ENCODE measurements around the gene WDSUB1.

WDSUB1 gene

DNA sequence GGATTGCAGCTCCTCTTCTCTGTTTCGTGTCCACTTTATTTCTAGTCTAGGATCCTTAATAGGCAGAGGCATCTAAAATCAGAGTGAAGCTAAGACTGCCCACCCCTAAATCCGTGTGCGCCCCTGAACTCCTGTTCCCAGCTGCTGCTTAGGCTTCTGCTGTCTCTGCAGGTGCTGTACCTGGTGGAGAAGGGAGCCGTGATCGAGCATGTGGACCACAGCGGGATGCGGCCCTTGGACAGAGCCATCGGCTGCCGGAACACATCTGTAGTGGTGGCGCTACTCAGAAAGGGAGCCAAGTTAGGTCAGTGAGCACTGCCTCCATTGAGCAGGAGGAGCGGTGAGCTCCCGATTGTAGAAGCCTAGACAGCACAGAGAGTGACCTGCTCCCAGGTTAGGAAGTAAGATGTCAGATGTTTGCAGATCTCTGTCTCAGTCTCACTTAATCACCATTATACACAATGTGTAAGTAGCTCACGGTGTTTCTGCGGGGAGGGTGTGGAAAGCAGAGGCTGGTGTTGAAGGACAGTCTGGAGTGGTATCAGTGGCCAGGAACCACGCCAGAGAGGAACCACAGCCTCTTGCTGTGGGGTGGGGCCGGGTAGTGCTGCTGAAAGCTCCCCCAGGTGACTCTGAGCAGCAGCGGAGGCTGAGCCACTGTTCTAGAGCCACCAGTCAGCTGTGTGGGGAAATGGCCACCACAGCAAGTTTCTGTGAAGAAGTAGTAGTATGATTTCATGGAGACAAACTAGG, 62.3 kb downstream of the WDSUB1 start:
- no peak for FAIRE-seq

DNA sequence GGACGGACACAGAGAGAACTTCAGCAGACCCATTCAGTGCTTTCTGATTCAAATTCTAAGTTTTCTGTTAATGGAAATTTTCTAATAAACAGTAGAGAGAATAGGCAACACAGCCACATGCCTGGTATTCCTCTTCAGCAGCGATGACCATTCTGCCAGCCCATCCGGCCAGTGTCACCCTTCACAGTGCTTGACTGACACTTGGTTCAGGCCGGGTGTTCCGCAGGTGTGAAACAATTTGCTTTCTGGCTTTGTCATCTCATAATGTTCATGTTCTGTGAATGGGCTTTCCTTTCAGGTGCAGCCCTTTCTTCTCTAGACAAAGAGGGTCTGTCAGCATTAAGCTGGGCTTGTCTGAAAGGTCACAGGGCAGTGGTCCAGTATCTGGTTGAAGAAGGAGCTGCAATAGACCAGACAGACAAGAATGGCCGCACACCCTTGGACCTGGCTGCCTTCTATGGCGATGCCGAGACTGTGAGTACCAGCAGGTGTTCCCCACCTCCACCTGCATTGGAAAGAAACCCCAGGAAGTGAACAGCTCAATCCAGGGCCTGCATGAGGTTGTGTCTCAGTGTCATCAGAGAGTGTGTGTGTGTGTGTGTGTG, 67.0 kb downstream of the WDSUB1 start:
- FAIRE-seq = no peak

DNA sequence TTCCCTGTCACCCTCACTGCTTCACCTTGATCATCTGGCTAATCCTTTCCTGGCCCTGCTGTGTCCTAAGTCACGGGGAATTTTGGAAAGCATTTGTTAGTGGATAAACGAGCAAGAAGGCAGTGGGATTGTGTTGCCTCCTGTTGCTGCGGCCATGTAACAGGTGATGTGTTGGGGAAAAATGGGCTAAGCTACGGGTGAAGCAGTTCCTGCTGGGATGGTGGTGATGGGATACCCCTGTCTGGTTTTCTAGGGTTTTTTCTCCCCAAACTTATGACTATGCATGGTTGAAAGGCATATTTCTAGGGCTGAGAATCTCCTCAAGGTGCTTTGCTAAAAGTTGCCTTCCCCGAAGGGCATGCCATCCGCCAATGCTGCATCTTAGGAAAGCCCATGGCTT, 68.1 kb downstream of the WDSUB1 start:
- FAIRE-seq = no peak

DNA sequence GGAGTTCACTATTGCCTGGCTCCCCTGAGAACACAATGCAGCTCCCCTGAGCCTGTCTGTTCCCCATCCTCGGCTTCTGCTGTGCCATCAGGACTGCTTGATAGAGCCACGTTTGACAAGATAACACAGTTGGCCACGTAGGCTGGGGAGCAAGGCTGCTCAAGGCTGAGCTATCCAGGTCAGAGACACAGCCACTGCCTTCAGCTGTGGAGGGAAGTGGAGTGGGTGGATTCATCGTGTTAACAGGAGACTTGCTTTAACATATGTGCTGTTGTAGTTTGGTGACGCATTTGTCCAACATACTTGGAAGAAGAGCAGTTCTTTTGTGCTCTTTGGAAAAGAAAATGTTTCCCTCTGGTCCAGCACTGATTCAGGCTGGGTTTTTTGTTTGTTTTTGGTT, 68.8 kb downstream of the WDSUB1 start:
- FAIRE-seq = no peak

DNA sequence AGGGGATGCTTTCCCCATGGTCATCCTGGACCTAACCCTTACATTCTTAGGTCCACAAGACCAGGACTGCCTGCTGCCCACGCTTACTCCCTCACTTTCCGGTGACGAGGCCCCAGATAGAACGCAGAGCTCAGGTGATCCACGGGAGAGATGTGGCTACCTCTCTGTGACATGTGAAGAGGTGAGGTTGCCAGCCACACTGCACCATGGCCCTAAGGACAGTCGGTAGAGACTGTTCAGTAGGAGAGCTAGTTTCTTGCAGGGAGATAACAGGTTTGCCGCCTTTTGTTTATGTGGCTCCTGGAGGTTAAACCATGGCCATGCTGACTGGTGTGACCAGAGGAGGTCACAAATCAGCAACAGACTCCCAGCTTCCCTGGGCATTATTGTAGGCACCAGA, 71.4 kb downstream of the WDSUB1 start:
- FAIRE-seq = no peak

DNA sequence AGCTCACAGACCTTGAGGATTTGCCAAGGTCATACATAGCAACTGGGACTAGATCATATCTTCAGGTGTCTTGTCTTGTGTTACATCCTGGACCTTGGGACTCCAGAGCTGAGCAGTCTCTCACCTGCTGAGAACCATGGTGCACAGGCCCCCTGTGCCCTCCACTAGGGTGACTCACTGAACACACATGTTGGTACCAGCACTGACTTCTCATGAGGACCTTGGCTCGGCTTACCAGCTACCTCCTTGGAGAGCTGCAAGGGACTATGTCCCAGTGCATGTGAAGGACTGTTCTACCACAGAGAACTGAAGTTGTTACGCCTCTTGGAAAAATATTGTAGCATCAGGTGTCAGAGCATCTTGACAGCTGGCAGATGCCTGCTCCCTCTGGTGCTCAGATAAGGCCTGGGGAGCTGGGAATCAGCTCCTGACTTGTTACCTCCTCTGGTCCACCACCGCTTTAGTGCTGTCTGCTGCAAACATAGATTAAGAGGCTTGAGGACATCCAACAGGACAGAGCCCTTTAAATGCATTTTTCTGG, 72.1 kb downstream of the WDSUB1 start:
- no peak for FAIRE-seq

DNA sequence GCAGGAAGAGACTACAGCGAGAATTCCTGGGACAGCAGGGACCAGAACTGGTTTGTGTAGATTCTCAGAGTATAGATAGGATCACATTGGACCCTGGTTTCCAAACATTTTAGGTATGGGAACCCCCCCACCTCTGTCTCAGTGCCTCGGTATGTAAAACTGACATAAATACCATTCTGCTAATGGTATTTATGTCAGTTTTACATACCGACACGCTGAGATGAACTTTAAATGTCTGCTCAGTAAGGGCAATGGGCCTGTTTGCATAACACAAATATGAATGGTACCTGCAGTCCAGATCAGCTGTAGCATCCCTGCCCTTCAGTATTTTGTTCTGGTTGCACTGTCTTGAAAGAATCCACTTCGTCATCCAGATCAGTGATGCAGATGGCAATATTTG, 73.2 kb downstream of the WDSUB1 start:
- FAIRE-seq = no peak

DNA sequence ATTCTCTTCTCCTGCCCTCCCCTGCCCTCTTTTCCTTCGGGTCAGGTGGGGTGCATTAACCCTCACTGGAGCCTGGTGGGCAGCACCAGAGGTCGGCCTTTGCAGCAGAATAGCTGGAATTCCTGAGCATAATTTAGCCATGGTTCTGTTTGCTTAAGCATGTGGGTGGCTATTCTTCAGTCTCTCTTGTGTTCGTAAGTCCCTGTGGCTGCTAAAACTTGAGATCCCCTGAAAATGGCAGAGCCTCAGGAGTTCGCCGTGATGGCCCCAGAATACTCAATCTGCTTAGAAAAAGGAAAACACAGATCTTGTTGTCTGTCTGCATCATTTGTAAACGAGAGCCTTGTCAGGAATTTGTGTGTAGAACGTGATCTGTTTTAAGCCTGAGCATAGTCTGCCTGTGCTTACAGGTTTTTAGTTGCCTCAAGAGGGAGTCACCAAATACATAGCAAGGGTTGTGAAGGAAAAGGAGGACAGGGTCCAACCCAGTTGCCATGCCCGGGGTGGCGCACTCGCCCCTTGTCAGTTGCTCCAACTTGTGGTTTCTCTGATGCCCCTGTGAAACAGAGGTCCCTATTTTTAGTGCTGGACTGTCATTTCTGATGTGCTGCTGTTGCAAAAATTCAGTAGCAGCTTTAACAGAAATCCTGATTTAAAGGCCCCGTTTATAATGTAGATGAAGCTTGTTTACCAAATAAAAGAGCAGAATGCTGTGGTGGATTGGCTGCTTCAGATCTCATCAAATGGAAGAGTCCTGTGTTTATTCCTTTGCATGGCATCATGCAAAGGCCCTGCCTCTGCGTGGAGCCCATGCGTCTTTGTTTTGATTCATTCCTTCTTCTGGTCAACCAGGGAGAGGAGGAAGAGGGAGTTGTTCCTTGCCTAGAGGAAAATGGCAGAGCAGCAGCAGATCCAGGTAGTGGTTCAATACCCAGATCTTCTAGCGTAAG, 74.8 kb downstream of the WDSUB1 start:
- FAIRE-seq = no peak

DNA sequence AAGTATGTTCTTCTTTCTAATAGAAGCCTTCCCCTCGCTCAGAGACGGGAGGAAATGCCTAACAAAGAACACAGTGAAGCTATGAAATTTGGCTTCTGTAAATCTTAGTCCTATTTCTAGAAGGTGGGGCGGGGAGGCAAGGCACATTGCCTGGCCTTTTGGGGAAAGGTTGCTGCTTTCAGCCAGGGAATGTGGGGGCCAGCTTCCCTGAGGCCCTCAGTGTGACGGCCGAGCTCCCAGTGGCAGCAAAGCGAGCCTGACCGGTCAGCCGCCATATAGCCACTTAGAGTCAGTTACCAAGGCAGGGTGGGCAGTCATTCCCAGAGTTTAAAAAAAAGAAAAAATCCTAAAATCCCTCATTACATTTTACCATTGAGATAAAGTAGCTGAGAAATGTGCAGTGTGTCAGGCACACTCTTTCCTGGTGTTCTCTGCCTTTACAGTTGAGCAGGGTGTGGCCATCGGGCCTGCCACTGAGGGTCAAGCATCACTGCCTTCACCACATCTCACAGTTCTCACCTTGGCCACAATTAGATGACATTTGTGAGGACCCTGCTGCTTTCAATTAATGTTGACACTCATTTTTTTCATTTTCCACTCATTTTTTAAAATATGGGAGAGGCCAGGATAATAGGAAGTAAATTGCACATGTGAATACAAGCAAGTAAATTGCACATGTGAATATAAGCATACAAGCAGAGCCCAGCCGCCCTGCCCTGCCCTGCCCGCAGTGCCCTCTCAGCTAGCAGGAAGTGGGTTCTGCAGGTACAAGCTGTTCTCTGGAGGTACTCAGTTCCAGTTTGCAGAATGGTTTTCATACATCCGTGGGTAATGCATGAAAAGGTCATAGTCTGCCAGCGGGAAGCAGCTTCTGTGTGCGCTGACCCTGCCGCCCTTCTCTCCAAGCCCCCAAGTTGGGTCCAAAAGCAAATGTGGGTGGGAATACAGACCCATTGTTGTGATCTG, 76.9 kb downstream of the WDSUB1 start:
- no peak for FAIRE-seq

DNA sequence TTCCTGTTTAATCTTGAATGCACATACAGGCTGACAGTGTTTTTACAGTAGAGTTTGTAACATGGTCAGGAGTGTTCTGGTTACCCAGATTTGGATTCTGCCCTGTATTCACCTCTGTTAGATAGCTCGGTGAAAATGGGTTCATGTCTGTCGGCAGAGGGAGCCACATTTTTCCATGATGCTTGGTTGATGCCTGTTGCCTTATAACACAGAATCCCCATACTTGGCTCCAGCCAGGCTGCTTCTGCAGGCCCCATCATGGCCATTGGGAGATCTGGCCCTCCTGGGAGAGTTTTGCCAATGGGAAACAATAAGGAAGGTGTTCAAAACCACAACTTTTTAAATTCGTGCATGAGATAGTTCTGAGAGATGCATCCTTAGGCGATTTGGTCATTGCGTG, 78.1 kb downstream of the WDSUB1 start:
- no peak for FAIRE-seq

DNA sequence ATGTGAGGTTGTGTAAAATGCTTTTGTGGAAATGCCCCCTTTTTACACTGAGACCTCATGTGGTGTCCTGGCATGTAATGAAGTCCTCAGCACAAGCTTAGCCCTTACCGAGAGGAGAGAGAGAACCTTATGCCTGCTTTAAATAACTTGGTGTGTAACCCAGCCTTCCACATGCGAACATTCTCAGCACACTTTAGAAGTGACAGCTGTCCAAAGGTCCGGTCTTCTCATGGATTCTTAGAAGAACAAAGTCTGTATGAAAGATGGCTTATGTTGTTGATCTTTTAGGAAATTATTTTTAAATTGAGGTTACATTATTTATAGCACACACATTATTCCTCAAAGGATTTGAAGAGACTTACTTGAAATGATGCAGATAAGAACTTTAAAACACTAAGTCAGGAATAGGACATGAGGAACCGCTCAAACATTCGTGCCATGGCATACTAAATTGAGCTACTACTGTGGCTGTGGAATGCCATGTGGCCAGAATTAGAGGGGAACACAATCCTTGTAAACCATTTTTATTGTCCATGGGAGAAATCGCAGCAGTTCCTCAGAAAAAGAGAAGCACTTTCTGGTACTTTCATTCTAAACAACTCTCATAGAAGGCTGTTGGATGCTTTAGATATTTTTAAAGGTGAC, 79.6 kb downstream of the WDSUB1 start:
- no peak for FAIRE-seq

DNA sequence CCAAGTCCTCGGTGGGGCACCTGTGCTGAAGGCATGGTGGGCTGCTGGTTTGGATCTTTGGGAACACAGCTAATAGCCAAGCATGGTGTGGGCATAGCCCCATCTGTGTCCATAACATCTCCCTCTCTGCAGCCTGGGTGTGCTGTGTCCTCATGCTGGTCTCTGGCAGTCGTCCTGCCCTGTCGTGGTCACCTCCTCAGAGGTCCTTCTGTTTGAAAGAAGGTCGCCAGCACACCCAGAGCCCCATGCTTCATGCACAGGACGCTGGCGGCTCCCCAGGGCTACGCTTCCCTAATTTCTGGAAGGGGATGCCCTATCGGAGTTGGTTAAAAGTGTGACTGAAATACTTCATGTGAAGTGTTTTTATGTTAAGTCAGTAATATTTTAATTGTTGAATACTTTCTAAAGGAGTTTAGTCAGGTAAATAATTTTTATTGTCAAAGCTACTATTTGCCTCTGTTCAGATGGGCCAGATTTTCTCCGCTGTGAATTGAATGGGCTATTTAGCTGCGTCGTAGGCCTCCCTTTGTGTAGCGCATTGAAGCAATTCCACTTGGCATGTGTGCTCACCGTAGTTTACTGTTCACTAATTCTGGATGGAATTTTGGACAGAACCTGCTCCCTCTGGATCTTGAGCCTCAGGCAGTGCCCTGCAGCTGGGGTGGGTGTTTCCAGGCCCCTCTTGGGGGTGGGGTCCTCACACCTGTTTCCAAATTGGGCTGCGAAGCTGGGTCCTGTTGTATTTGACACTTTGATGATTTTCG, 81.9 kb downstream of the WDSUB1 start:
- FAIRE-seq = no peak

DNA sequence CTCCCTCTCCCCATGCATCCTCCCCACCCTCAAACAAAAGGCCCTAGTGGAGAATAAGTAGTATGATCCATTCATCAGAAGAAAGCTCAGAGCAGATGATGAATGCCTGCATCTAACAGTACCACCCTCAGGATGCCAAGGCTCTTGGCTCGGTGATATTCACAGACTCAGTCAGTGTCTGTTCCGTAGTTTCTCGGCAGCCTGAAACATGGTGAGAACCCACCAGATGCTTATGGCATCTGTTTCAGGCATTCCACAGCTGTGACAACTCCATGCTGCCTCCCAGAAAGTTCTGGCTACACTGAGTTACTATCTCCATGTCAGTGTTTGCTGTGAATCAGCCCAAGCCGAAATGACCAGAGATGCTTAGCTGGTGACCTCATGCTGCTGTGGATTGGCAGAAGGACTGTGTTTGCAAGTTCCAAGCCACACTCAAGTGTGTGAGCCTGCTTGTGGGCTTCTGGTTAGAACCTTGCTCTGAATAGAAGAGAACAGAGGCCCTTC, 83.9 kb downstream of the WDSUB1 start:
- FAIRE-seq = no peak

DNA sequence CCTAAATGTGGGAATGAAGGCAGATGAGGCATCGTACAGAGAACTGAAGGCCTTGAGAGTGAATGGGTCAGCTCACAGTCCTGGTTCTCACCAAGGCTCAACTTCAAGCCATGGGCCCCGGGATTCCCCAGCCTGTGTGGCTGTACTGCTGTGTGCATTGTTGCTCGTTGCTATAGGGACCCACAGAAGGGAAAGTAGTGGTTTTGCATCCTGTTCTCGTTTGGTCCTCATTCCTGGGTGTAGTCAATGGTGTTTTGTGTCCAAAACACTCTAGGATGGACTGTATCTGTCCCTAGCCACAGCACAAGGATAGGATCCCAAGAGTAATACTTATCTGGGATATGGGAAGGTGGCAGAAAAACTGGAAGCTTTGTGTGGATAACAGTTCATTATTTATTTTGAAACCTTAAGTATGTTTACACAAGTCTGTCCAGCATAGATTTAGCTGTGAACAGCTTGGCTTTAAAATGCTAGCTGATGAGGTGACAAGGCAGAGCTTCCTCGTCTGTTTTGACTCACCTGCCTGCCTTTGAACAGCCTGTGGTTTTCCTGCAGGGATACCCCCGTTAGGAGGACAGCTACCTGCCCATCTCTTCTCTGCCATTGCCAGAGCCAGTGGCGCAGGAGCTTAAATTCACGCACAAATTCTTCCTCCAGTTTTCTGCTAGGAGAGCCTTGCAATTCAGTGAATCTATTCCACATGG, 85.0 kb downstream of the WDSUB1 start:
- no peak for FAIRE-seq

DNA sequence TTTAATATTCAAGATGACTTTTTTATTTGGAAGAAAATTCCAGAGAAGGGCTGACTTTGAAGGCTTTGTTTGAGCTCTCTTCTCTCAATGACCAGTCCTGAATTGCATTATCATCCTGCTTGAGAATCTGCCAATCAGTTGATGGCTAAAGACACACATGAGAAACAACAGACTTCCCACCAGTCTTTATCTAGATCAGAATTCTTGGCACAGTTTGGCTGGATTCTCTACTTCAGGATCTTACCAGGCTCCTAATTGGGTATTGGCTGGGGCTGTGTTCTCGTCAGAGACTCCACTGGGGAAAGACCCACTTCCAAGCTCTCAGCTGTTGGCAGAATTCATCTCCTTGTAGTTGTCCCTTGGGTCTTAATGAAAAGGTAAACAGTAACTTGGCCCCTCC, 86.0 kb downstream of the WDSUB1 start:
- no peak for FAIRE-seq

DNA sequence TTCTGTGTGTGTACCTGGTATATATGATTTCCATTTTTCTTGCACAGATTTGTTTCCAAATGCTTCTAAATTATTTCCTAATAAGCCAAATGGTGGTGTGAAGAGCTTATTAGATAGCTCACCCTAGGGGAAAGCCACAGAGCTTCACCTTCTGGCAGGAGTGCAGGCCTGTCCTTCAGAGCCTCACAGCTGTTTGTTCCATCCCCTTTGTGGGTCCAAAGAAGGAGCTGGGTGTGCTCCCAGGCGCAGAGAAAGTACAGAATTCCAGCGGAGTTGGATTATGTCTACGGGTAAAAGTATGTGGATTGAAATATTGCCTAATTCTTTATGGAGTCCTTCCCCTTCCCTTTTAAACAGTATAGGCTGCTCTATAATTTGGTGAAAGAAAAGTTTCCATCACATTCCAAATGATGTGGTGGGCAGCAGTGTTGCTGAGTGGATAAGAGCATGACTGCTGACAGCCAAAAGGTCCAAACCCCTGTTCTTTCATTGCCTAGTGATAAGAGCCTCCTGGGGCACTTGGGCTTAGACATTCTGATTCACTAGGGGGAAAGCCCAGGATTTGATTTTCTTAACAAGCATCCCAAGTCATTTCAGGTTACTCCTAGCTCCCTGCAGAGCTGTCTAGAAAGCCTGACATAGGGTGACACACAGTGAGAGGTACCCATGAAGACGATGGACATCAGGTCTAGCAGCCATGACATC, 86.6 kb downstream of the WDSUB1 start:
- no peak for FAIRE-seq

DNA sequence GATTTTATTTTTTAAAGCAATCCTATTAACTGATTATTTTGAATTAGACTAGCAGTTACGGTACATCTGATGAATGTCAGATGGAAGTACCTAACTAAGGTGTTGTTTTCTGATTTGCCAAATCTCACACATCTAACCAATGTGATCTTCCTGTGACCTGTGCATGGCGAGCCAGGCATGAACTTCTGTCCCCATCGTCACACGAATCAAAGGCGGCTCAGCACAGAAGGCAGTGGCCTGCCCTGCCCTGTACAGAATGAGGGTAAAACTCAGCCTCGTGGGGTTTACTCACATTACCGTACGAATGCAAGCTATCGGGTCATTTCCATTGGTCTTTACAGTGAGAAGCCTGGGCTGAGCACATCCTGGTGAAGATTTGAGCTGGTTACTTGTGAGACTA, 87.3 kb downstream of the WDSUB1 start:
- FAIRE-seq = no peak

DNA sequence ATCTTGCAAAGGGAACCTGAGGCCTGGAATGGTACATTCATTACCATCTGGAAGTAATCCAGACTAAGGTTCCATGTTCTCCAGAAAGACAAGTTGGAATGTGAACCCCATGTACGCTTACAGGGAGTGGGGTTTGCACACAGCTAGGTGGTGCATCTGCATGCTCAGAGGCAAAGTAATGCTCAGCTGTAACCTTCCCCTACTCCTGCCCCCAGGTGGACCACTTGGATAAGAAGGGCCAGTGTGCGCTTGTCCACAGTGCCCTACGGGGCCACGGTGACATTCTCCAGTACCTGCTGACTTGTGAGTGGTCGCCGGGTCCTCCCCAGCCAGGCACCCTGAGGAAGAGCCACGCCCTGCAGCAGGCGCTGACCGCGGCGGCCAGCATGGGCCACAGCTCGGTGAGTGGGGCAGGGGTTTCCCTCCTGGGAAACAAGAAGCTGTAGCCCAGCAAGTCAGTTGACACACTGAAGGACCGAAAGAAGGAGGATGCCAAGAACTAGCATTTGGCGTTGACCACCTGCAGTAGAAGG, 90.0 kb downstream of the WDSUB1 start:
- no peak for FAIRE-seq

DNA sequence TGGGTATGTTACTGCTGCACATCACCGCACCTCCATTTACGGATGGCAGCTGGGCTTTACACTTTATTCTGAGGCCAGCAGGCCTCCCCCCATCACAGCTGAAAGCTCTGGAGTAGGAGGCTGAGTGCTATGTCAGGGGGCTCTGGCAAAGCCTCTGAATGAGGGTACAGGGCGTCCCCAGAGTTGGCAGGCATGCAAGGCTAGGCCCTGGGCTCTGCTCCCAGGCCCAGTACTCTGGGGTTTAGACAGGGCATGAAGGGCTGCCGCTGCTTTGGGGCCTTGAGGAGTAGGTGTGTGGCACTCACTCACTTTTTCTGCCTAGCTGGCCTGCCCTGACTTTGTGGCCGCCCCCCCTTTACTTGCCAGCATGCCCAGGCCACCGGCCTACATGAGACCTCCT, 90.8 kb downstream of the WDSUB1 start:
- FAIRE-seq = no peak

Data from colon (tissue), 2 donors.